GM12878 (cell line): ENCODE data around the gene NGFR.

Experiments used
- CEBPB ChIP-seq, 2 experiments: fragments of 150-350 bp in 1 of 2; IDR thresholded peaks; 2 replicates each; pipeline ENCODE4 v1.6.1; 2012 to 2014; ENCODE audit warnings: low read depth in 2 of 2, low read length in 2 of 2, borderline replicate concordance in 1 of 2, inconsistent platforms in 1 of 2
- CREM ChIP-seq: IDR thresholded peaks from 2 replicates; pipeline ENCODE4 v1.6.1; 2014; ENCODE audit warnings: antibody characterized with exemption, low read depth
- CTCF ChIP-seq, 3 experiments: IDR thresholded peaks in 2 of 3; conservative IDR thresholded peaks in 1 of 3; 2 replicates each; pipeline ENCODE4 v1.5.1; 2011; ENCODE audit warnings: low read depth in 3 of 3, low read length in 3 of 3, mild to moderate bottlenecking in 3 of 3, control low read depth in 2 of 3, moderate library complexity in 2 of 3, inconsistent platforms in 1 of 3, mixed read lengths in 1 of 3; ENCODE audit not compliant: control insufficient read depth in 2 of 3, insufficient read depth in 1 of 3; ENCODE audit errors: extremely low read depth in 1 of 3
- EED ChIP-seq: sonication (generic); IDR thresholded peaks from 2 replicates; pipeline ENCODE4 v1.6.1; 2016; ENCODE audit warnings: antibody characterized with exemption, low read depth
- IKZF2 ChIP-seq, 2 experiments: fragments of 450-650 bp; IDR thresholded peaks; 2 replicates each; pipeline ENCODE4 v1.6.1; 2017; ENCODE audit warnings: mild to moderate bottlenecking in 2 of 2, moderate library complexity in 2 of 2
- SUPT20H ChIP-seq: IDR thresholded peaks from 2 replicates; pipeline ENCODE4 v1.6.1; 2011; ENCODE audit warnings: low read depth, mild to moderate bottlenecking, low read length, moderate library complexity, borderline replicate concordance; ENCODE audit not compliant: control insufficient read depth
- ZBED1 ChIP-seq: IDR thresholded peaks from 2 replicates; pipeline ENCODE4 v1.6.1; 2016; ENCODE audit warnings: borderline replicate concordance

GRCh38 chr17:49543860-49544259, 48.8 kb downstream of the NGFR start:
- TF ChIP-seq CREM (no peak), ZBED1 (no peak), CTCF (IDR thresholded peaks at IDR 0.05 in 2 of 3, conservative IDR thresholded peaks at IDR 0.05 in 1 of 3; ENCODE audit: control insufficient read depth in 2 of 3, extremely low read depth in 1 of 3, insufficient read depth in 1 of 3, low read depth in 3 of 3, low read length in 3 of 3) (no peak), SUPT20H (no peak), CEBPB (IDR thresholded peaks at IDR 0.05; ENCODE audit: borderline replicate concordance in 1 of 2, low read depth in 2 of 2, low read length in 2 of 2) (no peak), IKZF2 (IDR thresholded peaks at IDR 0.05) (no peak), EED (no peak)
